ENCODE results near the gene E2F3. TPM values are rescaled to one million over a fixed set of nuclear protein-coding genes. Genes with fewer than 3 reads are reported as not detected.

E2F3 gene
- total and polyA plus RNA-seq, 10 of the 15 experiments (the other 5 are each of a cell fraction or from before 2014, with no cell fraction given), result 5.1 to 16.8 (median 10.6) TPM

DNA sequence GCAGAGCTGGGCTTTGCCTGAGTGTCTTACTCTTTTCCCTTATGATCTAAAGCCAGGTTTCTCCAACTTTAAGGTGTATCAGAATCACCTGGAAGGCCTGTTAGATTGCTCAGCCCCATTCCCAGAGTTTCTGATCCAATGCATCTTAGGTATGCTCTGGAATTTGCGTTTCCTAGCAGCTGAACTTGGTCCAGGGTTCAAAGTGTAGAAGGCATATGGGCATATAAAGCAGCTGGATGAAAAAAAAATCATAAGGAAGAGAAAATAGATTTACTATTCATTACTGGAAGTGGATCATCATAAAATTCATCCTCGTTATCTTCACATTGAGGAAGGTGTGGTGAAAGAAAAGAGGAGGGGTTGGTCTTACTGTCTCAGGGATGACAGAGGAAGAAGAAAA is 75.8 kb downstream of the E2F3 start:
- intact Hi-C loops (cut with micrococcal nuclease; ENCODE audit: unreplicated experiment), result no loop called here
- no peaks in the 10 kb centered on the region for H4K20me1 ChIP-seq (ENCODE audit: control insufficient read depth, insufficient read depth)
- H3K4me2 ChIP-seq (ENCODE audit: control insufficient read depth, insufficient read depth), result no peak overlapping the region
- WGBS (ENCODE audit: insufficient coverage, insufficient replicate concordance, low lambda C conversion rate, missing lambda C conversion rate), result 100% methylated on average over 2 of the region's 2 CpGs
- H3K79me2 ChIP-seq (ENCODE audit: control insufficient read depth, insufficient read depth, low read length), result peaks cover 4% of the 10 kb centered on the region
- no peak overlapping the region for H2AFZ ChIP-seq (ENCODE audit: control insufficient read depth, low read depth, low read length)
- in situ Hi-C loops (cut with MboI), result no loop called here
- no peak overlapping the region for H3K27ac ChIP-seq (ENCODE audit: control insufficient read depth, insufficient read depth)
- no peaks in the 10 kb centered on the region for H3K4me1 ChIP-seq (ENCODE audit: control insufficient read depth, insufficient read depth, low read length)
- RAD21 ChIA-PET (ENCODE audit: unreplicated experiment), result no interaction called here
- H3K27me3 ChIP-seq (replicated peaks in 1 of 2; ENCODE audit: control insufficient read depth in 2 of 2, insufficient read depth in 2 of 2, low read length in 1 of 2), result no peaks in the 10 kb centered on the region
- ATAC-seq (no peak), DNase-seq (ENCODE audit: low read depth, low spot score) (no peak), FAIRE-seq (no peak)
- no TSS peak for BruUV-seq (replicated peaks)
- CTCF ChIA-PET, result no interaction called here
- POLR2A ChIA-PET, result no interaction called here
- SMC1A ChIA-PET (ENCODE audit: uncharacterized antibody, unreplicated experiment), result no interaction called here
- no peak overlapping the region for H3K4me3 ChIP-seq
- TF ChIP-seq STAT1 (conservative IDR thresholded peaks at IDR 0.05), result no peak
- no peak for TF ChIP-seq NR2C1 (IDR thresholded peaks at IDR 0.05)
- TF ChIP-seq NRF1 (conservative IDR thresholded peaks at IDR 0.05; ENCODE audit: low read depth, low read length), result no peak
- no peaks in the 10 kb centered on the region for H3K9me3 ChIP-seq (replicated peaks; ENCODE audit: control insufficient read depth, insufficient read depth, low read length)
- no peak overlapping the region for H3K9ac ChIP-seq (ENCODE audit: control insufficient read depth, insufficient read depth, low read length)
- H3K36me3 ChIP-seq (ENCODE audit: control insufficient read depth in 2 of 2, insufficient read depth in 2 of 2, low read length in 1 of 2), result peaks cover 6 to 12% of the 10 kb centered on the region in 2 experiments; a peak in 3 of 4 replicates

GRCh38 chr6:20479060-20479459 is 77.4 kb downstream of the E2F3 start:
- H3K4me2 ChIP-seq (ENCODE audit: control insufficient read depth, insufficient read depth), result no peak overlapping the region
- ATAC-seq (no peak), FAIRE-seq (no peak), DNase-seq (ENCODE audit: low read depth, low spot score) (no peak)
- SMC1A ChIA-PET (ENCODE audit: uncharacterized antibody, unreplicated experiment), result no interaction called here
- WGBS (ENCODE audit: insufficient coverage, insufficient replicate concordance, low lambda C conversion rate, missing lambda C conversion rate), result 100% methylated on average over 5 of the region's 5 CpGs
- CTCF ChIA-PET, result no interaction called here
- POLR2A ChIA-PET, result interaction anchor here (0.6 kb wide), 1 partner anchor 60 kb away, joined by 3 read pairs; no protein-coding TSS in a partner anchor
- no peaks in the 10 kb centered on the region for H3K27me3 ChIP-seq (replicated peaks in 1 of 2; ENCODE audit: control insufficient read depth in 2 of 2, insufficient read depth in 2 of 2, low read length in 1 of 2)
- no TSS peak for BruUV-seq (replicated peaks)
- no peak overlapping the region for H2AFZ ChIP-seq (ENCODE audit: control insufficient read depth, low read depth, low read length)
- RAD21 ChIA-PET (ENCODE audit: unreplicated experiment), result no interaction called here
- H3K9ac ChIP-seq (ENCODE audit: control insufficient read depth, insufficient read depth, low read length), result no peak overlapping the region
- H3K4me1 ChIP-seq (ENCODE audit: control insufficient read depth, insufficient read depth, low read length), result no peaks in the 10 kb centered on the region
- no peaks in the 10 kb centered on the region for H4K20me1 ChIP-seq (ENCODE audit: control insufficient read depth, insufficient read depth)
- H3K9me3 ChIP-seq (replicated peaks; ENCODE audit: control insufficient read depth, insufficient read depth, low read length), result no peaks in the 10 kb centered on the region
- H3K27ac ChIP-seq (ENCODE audit: control insufficient read depth, insufficient read depth), result no peak overlapping the region
- no peak overlapping the region for H3K4me3 ChIP-seq
- peaks cover 9 to 20% of the 10 kb centered on the region in 2 experiments; a peak in 3 of 4 replicates for H3K36me3 ChIP-seq (ENCODE audit: control insufficient read depth in 2 of 2, insufficient read depth in 2 of 2, low read length in 1 of 2)
- H3K79me2 ChIP-seq (ENCODE audit: control insufficient read depth, insufficient read depth, low read length), result peaks cover 2% of the 10 kb centered on the region; the same call in 1 of the 2 replicates
- in situ Hi-C loops (cut with MboI) (no loop called here), intact Hi-C loops (cut with micrococcal nuclease; ENCODE audit: unreplicated experiment) (no loop called here)
- TF ChIP-seq PAX8 (IDR thresholded peaks at IDR 0.05) (no peak), POU2F2 (IDR thresholded peaks at IDR 0.05; ENCODE audit: borderline replicate concordance, low read depth, low read length) (no peak), ATF2 (IDR thresholded peaks at IDR 0.05; ENCODE audit: low read length) (no peak), CEBPZ (IDR thresholded peaks at IDR 0.05; ENCODE audit: low read depth, low read length) (no peak), SRF (IDR thresholded peaks at IDR 0.05; ENCODE audit: low read depth in 2 of 2, low read length in 2 of 2) (no peak), CHD4 (IDR thresholded peaks at IDR 0.05) (no peak), CTCF (IDR thresholded peaks at IDR 0.05 in 2 of 3, conservative IDR thresholded peaks at IDR 0.05 in 1 of 3; ENCODE audit: control insufficient read depth in 2 of 3, extremely low read depth in 1 of 3, insufficient read depth in 1 of 3, low read depth in 3 of 3, low read length in 3 of 3) (no peak), CEBPB (IDR thresholded peaks at IDR 0.05; ENCODE audit: borderline replicate concordance in 1 of 2, low read depth in 2 of 2, low read length in 2 of 2) (no peak)
